HepG2 (cell line): ENCODE results near the gene LRRC17. TPM values are rescaled to one million over a fixed set of nuclear protein-coding genes. Genes with fewer than 3 reads are reported as not detected.

Source experiments
- AKAP8 ChIP-seq: sonication (generic); formaldehyde crosslinking; IDR thresholded peaks from 2 replicates; pipeline ENCODE4 v1.5.1; 2020; ENCODE audit warnings: mild to moderate bottlenecking, missing genetic modification reagents
- CSRNP2 ChIP-seq: sonication (generic); formaldehyde crosslinking; conservative IDR thresholded peaks from 2 replicates; pipeline ENCODE4 v1.8.0; 2022; ENCODE audit warnings: low read depth, missing genetic modification reagents
- GLI4 ChIP-seq: sonication (generic); formaldehyde crosslinking; IDR thresholded peaks from 2 replicates; pipeline ENCODE4 v1.5.1; 2020; ENCODE audit warnings: missing genetic modification reagents, mild to moderate bottlenecking, moderate library complexity, borderline replicate concordance
- MXD1 ChIP-seq: sonication (generic); formaldehyde crosslinking; IDR thresholded peaks from 2 replicates; pipeline ENCODE4 v1.4.0; 2020; ENCODE audit warnings: mild to moderate bottlenecking, missing genetic modification reagents
- NR2F1 ChIP-seq, 2 experiments: fragments of 450-650 bp in 1 of 2; formaldehyde crosslinking in 1 of 2; IDR thresholded peaks; 2 replicates each; pipeline versions ENCODE4 v1.5.0 to v1.6.1; 2016 to 2020; ENCODE audit warnings: mild to moderate bottlenecking in 1 of 2, missing compliant biosample characterization in 1 of 2, missing genetic modification reagents in 1 of 2, moderate library complexity in 1 of 2
- PHB2 ChIP-seq: fragments of 450-650 bp; IDR thresholded peaks from 2 replicates; pipeline ENCODE4 v1.6.1; 2018; ENCODE audit not compliant: partially characterized antibody
- REXO4 ChIP-seq: sonication (generic); formaldehyde crosslinking; IDR thresholded peaks from 2 replicates; pipeline ENCODE4 v1.8.0; 2022; ENCODE audit warnings: missing genetic modification reagents, mild to moderate bottlenecking, borderline replicate concordance
- RNF219 ChIP-seq: sonication (generic); formaldehyde crosslinking; IDR thresholded peaks from 2 replicates; pipeline ENCODE4 v1.5.0; 2020; ENCODE audit warnings: mild to moderate bottlenecking, missing genetic modification reagents
- ZBTB25 ChIP-seq: IDR thresholded peaks from 2 replicates; pipeline ENCODE4 v1.6.1; 2018; ENCODE audit warnings: missing genetic modification reagents
- ZFP91 ChIP-seq: sonication (generic); formaldehyde crosslinking; IDR thresholded peaks from 2 replicates; pipeline ENCODE4 v1.9.0; 2022; ENCODE audit warnings: missing genetic modification reagents, mild to moderate bottlenecking, borderline replicate concordance
- ZNF160 ChIP-seq: sonication (generic); formaldehyde crosslinking; IDR thresholded peaks from 2 replicates; pipeline ENCODE4 v1.8.0; 2022; ENCODE audit warnings: mild to moderate bottlenecking, inconsistent platforms, missing genetic modification reagents
- ZNF362 ChIP-seq: sonication (generic); formaldehyde crosslinking; IDR thresholded peaks from 2 replicates; pipeline ENCODE4 v1.4.0; 2020; ENCODE audit warnings: missing genetic modification reagents, mild to moderate bottlenecking, borderline replicate concordance
- ZNF431 ChIP-seq: sonication (generic); formaldehyde crosslinking; IDR thresholded peaks from 2 replicates; pipeline ENCODE4 v1.9.0; 2022; ENCODE audit warnings: missing genetic modification reagents, low read depth, mild to moderate bottlenecking, borderline replicate concordance
- ZNF687 ChIP-seq: sonication (generic); formaldehyde crosslinking; IDR thresholded peaks from 2 replicates; pipeline ENCODE4 v1.5.1; 2020; ENCODE audit warnings: mild to moderate bottlenecking, missing genetic modification reagents, moderate library complexity
- ZNF777 ChIP-seq: sonication (generic); formaldehyde crosslinking; IDR thresholded peaks from 2 replicates; pipeline ENCODE4 v1.4.0; 2020; ENCODE audit warnings: missing genetic modification reagents
- polyA plus RNA-seq, 8 experiments: library from polyadenylated mRNA; depleted of rRNA in 3 of 8; stranded (reverse) in 7 of 8; unstranded in 1 of 8; fragments of >200 nt; fragmentation: Illumina TruSeq in 4 of 8; extraction: Trizol in 4 of 8; gene quantifications; 2 replicates each; pipeline versions ENCODE4 v1.2.1 to v1.2.3, GENCODE V29; 2011 to 2016; ENCODE audit warnings: low read depth in 4 of 8, missing spikeins in 1 of 8, mixed read lengths in 1 of 8; ENCODE audit not compliant: insufficient read depth in 1 of 8
- total RNA-seq, 5 experiments: library from RNA; depleted of rRNA; stranded (reverse); fragments of >200 nt; fragmentation: Illumina TruSeq; extraction: Trizol; gene quantifications; 2 replicates each; pipeline ENCODE4 v1.2.3, GENCODE V29; 2016; ENCODE audit warnings: low read depth in 1 of 5

The LRRC17 gene
- total and polyA plus RNA-seq, 2 of the 13 experiments (the other 11 are each of a cell fraction or from before 2014, with no cell fraction given) = 0.20 to 0.66 TPM

- TF ChIP-seq ZNF687 (CRISPR knock-in tag) = no peak
- TF ChIP-seq ZNF362 (CRISPR knock-in tag) = no peak
- no peak for TF ChIP-seq NR2F1 (CRISPR knock-in tag; IDR thresholded peaks at IDR 0.05)
- TF ChIP-seq GLI4 (CRISPR knock-in tag) = no peak
- TF ChIP-seq PHB2 = no peak
- no peak for TF ChIP-seq CSRNP2 (CRISPR knock-in tag)
- no peak for TF ChIP-seq ZNF777
- TF ChIP-seq RNF219 (CRISPR knock-in tag) = no peak
- TF ChIP-seq AKAP8 (CRISPR knock-in tag) = no peak
- no peak for TF ChIP-seq ZNF160 (CRISPR knock-in tag)
- TF ChIP-seq ZNF431 = no peak
- TF ChIP-seq ZFP91 (CRISPR knock-in tag) = no peak
- no peak for TF ChIP-seq REXO4 (CRISPR knock-in tag)
- TF ChIP-seq MXD1 (CRISPR knock-in tag) = no peak
- no peak for TF ChIP-seq ZBTB25 (CRISPR knock-in tag)
These were observed 37.0 kb upstream of the LRRC17 start (continued) for GRCh38 chr7:102875700-102876295.
